ENCODE measurements around the gene GBX1.

Gene GBX1

DNA sequence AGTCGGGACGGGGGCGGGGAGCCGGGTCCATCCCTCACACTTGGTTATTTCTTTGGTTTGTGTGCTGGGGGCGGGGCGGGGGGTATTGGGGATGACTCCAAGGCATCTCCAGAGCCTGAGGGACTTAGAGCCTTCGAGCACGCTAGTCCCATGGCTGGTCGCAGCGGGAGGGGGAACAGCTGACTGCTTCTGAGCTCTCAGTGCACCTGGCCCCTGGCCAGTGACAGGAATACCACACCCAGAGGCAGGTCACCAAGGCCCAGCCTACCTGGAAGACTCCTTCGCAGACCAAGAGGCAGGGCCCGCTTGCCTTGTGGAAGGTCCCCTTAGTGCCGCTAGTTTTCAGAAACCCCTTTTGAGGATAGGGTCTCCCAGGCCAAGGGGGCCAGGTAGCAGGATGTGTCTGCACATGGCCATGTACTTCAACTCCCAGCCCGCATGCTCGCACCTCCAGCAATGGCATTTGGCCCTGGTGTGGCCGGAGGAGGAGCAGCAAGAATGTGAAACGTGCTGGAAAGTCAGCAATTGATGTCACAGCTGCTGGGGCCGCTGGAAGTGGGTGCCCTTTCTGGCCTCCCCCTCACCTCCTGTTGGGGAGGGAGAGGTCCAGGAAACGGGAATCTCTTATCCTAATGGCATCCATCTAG is 40.9 kb downstream of the GBX1 start:
- DNase-seq (ENCODE audit: insufficient read length, low spot score) (no peak), FAIRE-seq (no peak)
- TF ChIP-seq, protein P1, sequence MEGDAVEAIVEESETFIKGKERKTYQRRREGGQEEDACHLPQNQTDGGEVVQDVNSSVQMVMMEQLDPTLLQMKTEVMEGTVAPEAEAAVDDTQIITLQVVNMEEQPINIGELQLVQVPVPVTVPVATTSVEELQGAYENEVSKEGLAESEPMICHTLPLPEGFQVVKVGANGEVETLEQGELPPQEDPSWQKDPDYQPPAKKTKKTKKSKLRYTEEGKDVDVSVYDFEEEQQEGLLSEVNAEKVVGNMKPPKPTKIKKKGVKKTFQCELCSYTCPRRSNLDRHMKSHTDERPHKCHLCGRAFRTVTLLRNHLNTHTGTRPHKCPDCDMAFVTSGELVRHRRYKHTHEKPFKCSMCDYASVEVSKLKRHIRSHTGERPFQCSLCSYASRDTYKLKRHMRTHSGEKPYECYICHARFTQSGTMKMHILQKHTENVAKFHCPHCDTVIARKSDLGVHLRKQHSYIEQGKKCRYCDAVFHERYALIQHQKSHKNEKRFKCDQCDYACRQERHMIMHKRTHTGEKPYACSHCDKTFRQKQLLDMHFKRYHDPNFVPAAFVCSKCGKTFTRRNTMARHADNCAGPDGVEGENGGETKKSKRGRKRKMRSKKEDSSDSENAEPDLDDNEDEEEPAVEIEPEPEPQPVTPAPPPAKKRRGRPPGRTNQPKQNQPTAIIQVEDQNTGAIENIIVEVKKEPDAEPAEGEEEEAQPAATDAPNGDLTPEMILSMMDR (IDR thresholded peaks at IDR 0.05; ENCODE audit: insufficient read depth, missing control alignments) = no peak

- TF ChIP-seq, protein P1 (IDR thresholded peaks at IDR 0.05; ENCODE audit: insufficient read depth, missing control alignments) = no peak
- DNase-seq (ENCODE audit: insufficient read length, low spot score) = no peak
- no peak for FAIRE-seq
Observed at GRCh38 chr7:151125846-151126481, 41.5 kb downstream of the GBX1 start.

DNA sequence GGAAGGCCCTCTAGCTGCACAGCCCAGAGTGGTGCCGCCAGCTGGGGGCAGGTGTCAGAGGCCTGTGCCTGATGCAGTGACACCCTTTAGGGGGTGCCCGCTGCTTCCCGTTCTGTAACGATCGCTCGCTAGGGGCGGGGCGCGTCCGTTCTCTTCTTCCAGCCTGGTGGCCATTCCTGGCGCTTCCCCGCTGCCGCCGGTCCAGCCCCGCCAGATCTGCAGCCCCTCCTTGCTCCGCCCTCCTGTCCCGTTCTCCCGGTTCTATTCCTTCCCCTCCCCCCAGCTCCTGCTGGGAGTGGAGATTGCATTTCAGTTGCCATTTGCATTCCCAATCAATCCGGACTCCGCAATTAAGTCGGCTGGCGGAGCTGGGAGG is 42.0 kb downstream of the GBX1 start:
- DNase-seq (ENCODE audit: insufficient read length, low spot score) (no peak), FAIRE-seq (no peak)

DNA sequence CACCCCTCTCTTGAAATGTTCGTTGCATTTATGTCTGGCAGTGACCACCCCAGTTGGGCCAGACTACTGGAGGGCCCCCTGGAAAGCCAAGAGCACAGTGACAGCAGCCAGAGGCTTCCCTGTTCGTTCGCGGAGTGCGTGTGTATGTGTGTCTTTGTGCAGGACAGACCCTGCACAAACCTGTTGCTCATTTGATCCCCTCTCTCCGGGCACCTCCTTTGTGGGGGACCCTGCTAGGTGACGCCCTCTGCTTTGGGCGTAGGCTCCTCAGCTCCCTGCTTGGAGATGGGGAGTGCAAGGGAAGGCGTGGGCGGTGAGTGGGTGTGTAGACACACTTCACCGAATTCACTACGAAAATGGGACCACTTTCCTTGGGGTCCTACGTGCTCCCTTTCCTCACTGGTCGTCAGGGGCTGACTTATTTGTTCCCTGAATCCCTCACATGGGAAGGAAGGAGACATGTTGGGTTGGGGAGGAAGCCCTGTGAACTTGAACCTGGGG is 42.5 kb downstream of the GBX1 start:
- no peak for DNase-seq (ENCODE audit: insufficient read length, low spot score)
- no peak for FAIRE-seq
- TF ChIP-seq, protein P1 (IDR thresholded peaks at IDR 0.05; ENCODE audit: insufficient read depth, missing control alignments) = no peak

More for the DNA sequence above, 42.0 kb downstream of the GBX1 start:
- TF ChIP-seq, protein P1 (IDR thresholded peaks at IDR 0.05; ENCODE audit: insufficient read depth, missing control alignments) = no peak

DNA sequence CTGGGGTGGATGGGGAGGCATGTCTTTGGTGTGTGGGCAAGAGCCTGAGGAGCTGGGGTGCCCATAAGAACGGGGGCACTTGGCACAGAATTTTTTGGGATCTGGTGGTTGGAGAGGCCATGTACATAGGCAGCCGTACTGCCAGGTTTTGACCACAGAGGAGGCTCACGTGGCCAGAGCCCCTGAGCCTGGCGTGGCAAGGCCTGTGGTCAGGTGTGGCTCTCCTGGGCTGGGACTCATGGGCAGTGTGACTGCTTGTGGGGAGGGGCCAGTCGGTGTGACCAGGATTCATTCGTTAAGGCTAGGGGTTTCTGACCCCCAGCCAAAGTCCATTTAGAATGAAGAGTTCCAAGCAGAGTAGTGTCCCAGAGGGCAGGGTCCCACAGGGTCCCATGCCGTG is 43.0 kb downstream of the GBX1 start:
- TF ChIP-seq, protein P1 (IDR thresholded peaks at IDR 0.05; ENCODE audit: insufficient read depth, missing control alignments) = no peak
- FAIRE-seq (no peak), DNase-seq (ENCODE audit: insufficient read length, low spot score) (no peak)

DNA sequence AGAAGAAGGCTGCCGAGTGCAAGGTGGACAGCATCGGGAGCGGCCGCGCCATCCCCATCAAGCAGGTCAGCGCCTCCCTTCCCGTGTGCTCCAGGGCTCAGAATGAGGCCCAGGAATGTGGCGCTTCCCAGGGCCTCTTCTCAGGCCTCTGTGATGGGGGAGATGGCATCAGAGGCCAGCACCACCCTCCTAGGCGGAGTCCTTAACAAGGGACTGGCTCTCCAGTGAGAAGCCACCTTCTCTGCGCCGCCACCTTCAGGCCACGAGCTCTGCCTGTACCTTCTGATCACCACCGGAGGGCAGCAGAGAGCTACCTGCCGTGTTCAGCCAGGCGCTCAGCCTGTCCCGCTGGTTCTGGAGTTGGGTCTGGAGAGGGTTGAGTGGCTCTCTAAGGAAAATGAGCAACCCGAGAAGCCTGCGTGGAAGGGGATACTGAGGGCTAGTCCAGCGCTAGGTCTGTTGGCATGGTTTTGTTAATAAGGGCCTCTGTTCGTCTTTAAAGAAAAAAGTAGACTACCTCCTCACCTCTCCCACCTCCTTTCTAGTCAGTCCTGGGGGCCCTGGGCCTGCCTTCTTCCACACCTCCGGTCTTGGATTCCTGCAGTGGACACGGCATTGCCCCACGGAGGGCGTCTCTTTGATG is 43.6 kb downstream of the GBX1 start:
- DNase-seq (ENCODE audit: insufficient read length, low spot score) (peak; percentile 99), FAIRE-seq (no peak)
- TF ChIP-seq, protein P1 (IDR thresholded peaks at IDR 0.05; ENCODE audit: insufficient read depth, missing control alignments) = peak; percentile 99

All from D721Med (cell line).